Measurements from ENCODE around the gene IL24.

The IL24 gene

GRCh38 chr1:206880314-206880713, 16.9 kb upstream of the IL24 start:
- DNase-seq (ENCODE audit: low spot score), result no peak

- no peak for DNase-seq (ENCODE audit: low spot score)
Observed at GRCh38 chr1:206882555-206882954, 14.7 kb upstream of the IL24 start.

GRCh38 chr1:206883160-206883559, 14.1 kb upstream of the IL24 start:
- no peak for DNase-seq (ENCODE audit: low spot score)

GRCh38 chr1:206883876-206884275, 13.4 kb upstream of the IL24 start:
- DNase-seq (ENCODE audit: low spot score), result no peak

GRCh38 chr1:206885341-206886060, 11.7 kb upstream of the IL24 start:
- DNase-seq (ENCODE audit: low spot score), result no peak

GRCh38 chr1:206886831-206887230, 10.4 kb upstream of the IL24 start:
- no peak for DNase-seq (ENCODE audit: low spot score)

- DNase-seq (ENCODE audit: low spot score), result no peak
Observed at GRCh38 chr1:206887701-206888100, 9.5 kb upstream of the IL24 start.

- peak; percentile 96 for DNase-seq (ENCODE audit: low spot score)
Observed at GRCh38 chr1:206890125-206891060, 6.8 kb upstream of the IL24 start.

- no peak for DNase-seq (ENCODE audit: low spot score)
Observed at GRCh38 chr1:206891412-206891811, 5.8 kb upstream of the IL24 start.

- DNase-seq (ENCODE audit: low spot score), result peak; percentile 64
Observed at GRCh38 chr1:206892351-206892984, 4.8 kb upstream of the IL24 start.

GRCh38 chr1:206893380-206893779, 3.9 kb upstream of the IL24 start:
- DNase-seq (ENCODE audit: low spot score), result no peak

- no peak for DNase-seq (ENCODE audit: low spot score)
Observed at GRCh38 chr1:206895325-206895724, 1.9 kb upstream of the IL24 start.

- no peak for DNase-seq (ENCODE audit: low spot score)
Observed at GRCh38 chr1:206895837-206896242, 1.4 kb upstream of the IL24 start.

- DNase-seq (ENCODE audit: low spot score), result no peak
Observed at GRCh38 chr1:206896261-206896660, 982 bp upstream of the IL24 start.

GRCh38 chr1:206898089-206898914, 1.1 kb downstream of the IL24 start:
- no peak for DNase-seq (ENCODE audit: low spot score)

GRCh38 chr1:206898915-206899431, 1.7 kb downstream of the IL24 start:
- DNase-seq (ENCODE audit: low spot score), result no peak

GRCh38 chr1:206899717-206900116, 2.5 kb downstream of the IL24 start:
- DNase-seq (ENCODE audit: low spot score), result no peak

GRCh38 chr1:206900149-206900548, 2.9 kb downstream of the IL24 start:
- DNase-seq (ENCODE audit: low spot score), result no peak

- DNase-seq (ENCODE audit: low spot score), result no peak
Observed at GRCh38 chr1:206901944-206902343, 4.7 kb downstream of the IL24 start.

- no peak for DNase-seq (ENCODE audit: low spot score)
Observed at GRCh38 chr1:206902702-206903101, 5.5 kb downstream of the IL24 start.

GRCh38 chr1:206903687-206904086, 6.4 kb downstream of the IL24 start:
- no peak for DNase-seq (ENCODE audit: low spot score)

Data from COLO829 (cell line).